Right lung (tissue), 10 donors: ENCODE measurements around the gene PRKRIP1. TPM values are rescaled to one million over a fixed set of nuclear protein-coding genes. Genes with fewer than 3 reads are reported as not detected.
"Not testable (repeated sequence)": the region's sequence is repeated elsewhere in the genome, so short reads cannot be mapped to it uniquely, and the experiment has no call there.

ENCODE experiments used
- DNase-seq, 2 donors: peaks; one replicate each; pipeline ENCODE4 v3.0.0-alpha.2; 2013
- long read RNA-seq, 8 donors: transcript quantifications; one replicate each; lab custom pipeline, GENCODE V29; 2026
- polyA plus RNA-seq, 5 donors: library from polyadenylated mRNA; unstranded; fragments of 120-200 nt; gene quantifications; one replicate each; pipeline versions ENCODE4 v1.2.1 to v1.2.3, GENCODE V29; 2013; ENCODE audit warnings: inconsistent platforms in 1 of 5, low replicate concordance in 1 of 5; ENCODE audit not compliant: insufficient read length in 5 of 5, insufficient read depth in 1 of 5

The PRKRIP1 gene
- 10 to 100 TPM; 38.1 to 44.9 (median 42.2) TPM for polyA plus RNA-seq
- long read RNA-seq, donor 1, transcript PRKRIP1-201 (6 exons, 2,159 nt), result major isoform, 5 of 500 reads
- long read RNA-seq, donor 1, partial matches to known transcripts, result 437 of 500 reads
- long read RNA-seq, donor 1, other reads (novel, unspliced or antisense), result 57 of 500 reads
- long read RNA-seq, donor 2, transcript PRKRIP1-201 (6 exons, 2,159 nt), result major isoform, 8 of 12 reads
- long read RNA-seq, donor 2, partial matches to known transcripts, result 0 of 12 reads
- long read RNA-seq, donor 2, other reads (novel, unspliced or antisense), result 0 of 12 reads
- long read RNA-seq, donor 3, transcript PRKRIP1-201 (6 exons, 2,159 nt), result major isoform, 5 of 292 reads
- long read RNA-seq, donor 3, partial matches to known transcripts, result 286 of 292 reads
- long read RNA-seq, donor 3, other reads (novel, unspliced or antisense), result 0 of 292 reads
- long read RNA-seq, donor 4, partial matches to known transcripts, result 185 of 194 reads
- long read RNA-seq, donor 4, other reads (novel, unspliced or antisense), result 5 of 194 reads
- long read RNA-seq, donor 5, transcript PRKRIP1-201 (6 exons, 2,159 nt), result major isoform, 12 of 375 reads
- long read RNA-seq, donor 5, partial matches to known transcripts, result 342 of 375 reads
- long read RNA-seq, donor 5, other reads (novel, unspliced or antisense), result 18 of 375 reads
- long read RNA-seq, donor 6, partial matches to known transcripts, result 6 of 15 reads
- long read RNA-seq, donor 6, other reads (novel, unspliced or antisense), result 0 of 15 reads
- long read RNA-seq, donor 7, transcript PRKRIP1-201 (6 exons, 2,159 nt), result major isoform, 7 of 40 reads
- long read RNA-seq, donor 7, partial matches to known transcripts, result 32 of 40 reads
- long read RNA-seq, donor 7, other reads (novel, unspliced or antisense), result 0 of 40 reads
- long read RNA-seq, donor 8, partial matches to known transcripts, result 6 of 11 reads
- long read RNA-seq, donor 8, other reads (novel, unspliced or antisense), result 0 of 11 reads

- peak; percentile 90 to 92 for DNase-seq
Measured at GRCh38 chr7:102395873-102396709, at the start of gene PRKRIP1. PRKRIP1 (plus strand) TSS chr7:102396363; CDS start chr7:102396412, 49 bp downstream.

GRCh38 chr7:102346983-102347382, 49.2 kb upstream of the PRKRIP1 start:
- DNase-seq, result not testable (repeated sequence)

GRCh38 chr7:102356344-102356743, 39.8 kb upstream of the PRKRIP1 start, which contains the start of gene SPDYE6:
SPDYE6 (minus strand) TSS chr7:102356444; CDS start chr7:102356023, 421 bp downstream.
- DNase-seq, result not testable (repeated sequence)

- peak; percentile 94 for DNase-seq
Measured at GRCh38 chr7:102363549-102364393, 32.4 kb upstream of the PRKRIP1 start.

- not testable (repeated sequence) for DNase-seq
Measured at GRCh38 chr7:102364394-102364886, 31.7 kb upstream of the PRKRIP1 start.

GRCh38 chr7:102365390-102365789, 30.8 kb upstream of the PRKRIP1 start:
- DNase-seq, result not testable (repeated sequence)

GRCh38 chr7:102370038-102370437, 26.1 kb upstream of the PRKRIP1 start:
- not testable (repeated sequence) for DNase-seq

GRCh38 chr7:102372796-102373195, 23.4 kb upstream of the PRKRIP1 start:
- DNase-seq, result not testable (repeated sequence)

GRCh38 chr7:102376964-102377466, 19.1 kb upstream of the PRKRIP1 start:
- DNase-seq, result no peak

GRCh38 chr7:102380837-102381236, 15.3 kb upstream of the PRKRIP1 start:
- not testable (repeated sequence) for DNase-seq

GRCh38 chr7:102381696-102382425, 14.3 kb upstream of the PRKRIP1 start:
- not testable (repeated sequence) for DNase-seq

- no peak for DNase-seq
Measured at GRCh38 chr7:102387064-102387463, 9.1 kb upstream of the PRKRIP1 start.

- no peak for DNase-seq
Measured at GRCh38 chr7:102389810-102390209, 6.4 kb upstream of the PRKRIP1 start.

GRCh38 chr7:102390697-102391484, 5.3 kb upstream of the PRKRIP1 start:
- peak; percentile 47 to 71 for DNase-seq

GRCh38 chr7:102392330-102392729, 3.8 kb upstream of the PRKRIP1 start:
- no peak for DNase-seq

GRCh38 chr7:102393467-102393866, 2.7 kb upstream of the PRKRIP1 start:
- no peak for DNase-seq

- DNase-seq, result no peak
Measured at GRCh38 chr7:102395592-102395872, 631 bp upstream of the PRKRIP1 start.

GRCh38 chr7:102396710-102397019, 502 bp downstream of the PRKRIP1 start:
- DNase-seq, result no peak

GRCh38 chr7:102398543-102398942, 2.4 kb downstream of the PRKRIP1 start:
- no peak for DNase-seq
